Lower lobe of right lung (tissue), 2 donors: ENCODE results near the gene RNF157. TPM values are rescaled to one million over a fixed set of nuclear protein-coding genes. Genes with fewer than 3 reads are reported as not detected.
"Not testable (repeated sequence)": the region's sequence is repeated elsewhere in the genome, so short reads cannot be mapped to it uniquely, and the experiment has no call there.

Source experiments
- ATAC-seq, 2 donors: fragments of 200-7000 bp; cut with Tn5 transposase; one replicate each; pipeline ENCODE4 v1.9.1; 2020 to 2022; ENCODE audit warnings: mild to moderate bottlenecking in 2 of 2, moderate library complexity in 2 of 2
- DNase-seq: peaks from one replicate; pipeline ENCODE4 v3.0.0-alpha.2; 2020
- H3K27ac ChIP-seq: fragments of 200-600 bp; one replicate; pipeline ENCODE4 v1.8.0; 2022
- H3K27me3 ChIP-seq: fragments of 200-600 bp; one replicate; pipeline ENCODE4 v1.8.0; 2022; ENCODE audit warnings: low read depth
- H3K36me3 ChIP-seq: fragments of 200-600 bp; one replicate; pipeline ENCODE4 v1.8.0; 2022; ENCODE audit warnings: mild to moderate bottlenecking
- H3K4me1 ChIP-seq: fragments of 200-600 bp; one replicate; pipeline ENCODE4 v1.8.0; 2022
- H3K4me3 ChIP-seq: fragments of 200-600 bp; one replicate; pipeline ENCODE4 v1.8.0; 2022; ENCODE audit warnings: mild to moderate bottlenecking
- H3K9me3 ChIP-seq: fragments of 200-600 bp; one replicate; pipeline ENCODE4 v1.8.0; 2022
- CTCF ChIP-seq: fragments of 200-600 bp; IDR thresholded peaks from one replicate; pipeline ENCODE4 v1.8.0; 2022; ENCODE audit warnings: antibody characterized with exemption, mild to moderate bottlenecking
- intact Hi-C: fragments of 100-400 bp; cut with DNase I; formaldehyde crosslinking; loops from one replicate; pipeline ENCODE4 v1.11.0; 2022
- total RNA-seq: library from RNA; stranded (reverse); fragmentation: NEBNext Ultra II Directional; extraction: Animal tissue kit (Norgen Biotek cat#: 25700); gene quantifications from one replicate; pipeline ENCODE4 v1.2.1, GENCODE V29; 2021
- donor health status: DM: no; HTN: yes; CAD: no; lungs with severe emphysema.

Gene RNF157
- total RNA-seq, 1 donor from 2014 or later: 2.4 TPM

- H3K27ac ChIP-seq: no peak overlapping the region
- DNase-seq (no peak), ATAC-seq (no peak)
- TF ChIP-seq CTCF: no peak
- intact Hi-C loops: no loop called here
- H3K36me3 ChIP-seq: no peaks in the 10 kb centered on the region
- no peaks in the 10 kb centered on the region for H3K9me3 ChIP-seq
- no peak overlapping the region for H3K4me3 ChIP-seq
- H3K4me1 ChIP-seq: no peaks in the 10 kb centered on the region
- H3K27me3 ChIP-seq: no peaks in the 10 kb centered on the region
Measured at GRCh38 chr17:76232342-76232741, 8.0 kb downstream of the RNF157 start.

GRCh38 chr17:76226749-76227148 lies 13.5 kb downstream of the RNF157 start:
- H3K36me3 ChIP-seq, intact Hi-C loops, H3K27me3 ChIP-seq, H3K4me3 ChIP-seq, H3K27ac ChIP-seq, H3K9me3 ChIP-seq, H3K4me1 ChIP-seq, DNase-seq, ATAC-seq: not testable (repeated sequence)

- H3K36me3 ChIP-seq, H3K27ac ChIP-seq, H3K27me3 ChIP-seq, H3K4me3 ChIP-seq, H3K4me1 ChIP-seq, DNase-seq, intact Hi-C loops, H3K9me3 ChIP-seq, ATAC-seq: not testable (repeated sequence)
Measured at GRCh38 chr17:76225373-76226086, 14.8 kb downstream of the RNF157 start.

- DNase-seq (no peak), ATAC-seq (no peak)
- no peak for TF ChIP-seq CTCF
- Histone ChIP-seq H3K4me3 (no peak overlapping the region), H3K36me3 (no peaks in the 10 kb centered on the region), H3K27me3 (no peaks in the 10 kb centered on the region), H3K27ac (no peak overlapping the region), H3K4me1 (no peaks in the 10 kb centered on the region), H3K9me3 (no peaks in the 10 kb centered on the region)
- intact Hi-C loops: no loop called here
Measured at GRCh38 chr17:76223802-76224201, 16.5 kb downstream of the RNF157 start.

- no peaks in the 10 kb centered on the region for H3K9me3 ChIP-seq
- H3K4me3 ChIP-seq: no peak overlapping the region
- DNase-seq: no peak
- ATAC-seq: no peak
- no peaks in the 10 kb centered on the region for H3K36me3 ChIP-seq
- no peaks in the 10 kb centered on the region for H3K27me3 ChIP-seq
- H3K4me1 ChIP-seq: no peaks in the 10 kb centered on the region
- intact Hi-C loops: no loop called here
- no peak overlapping the region for H3K27ac ChIP-seq
- no peak for TF ChIP-seq CTCF
Measured at GRCh38 chr17:76219670-76220383, 20.5 kb downstream of the RNF157 start.

GRCh38 chr17:76217081-76217480 lies 23.2 kb downstream of the RNF157 start:
- no peaks in the 10 kb centered on the region for H3K36me3 ChIP-seq
- H3K4me1 ChIP-seq: no peaks in the 10 kb centered on the region
- no peak overlapping the region for H3K27ac ChIP-seq
- intact Hi-C loops: no loop called here
- DNase-seq (no peak), ATAC-seq (no peak)
- no peaks in the 10 kb centered on the region for H3K9me3 ChIP-seq
- no peak overlapping the region for H3K4me3 ChIP-seq
- no peak for TF ChIP-seq CTCF
- no peaks in the 10 kb centered on the region for H3K27me3 ChIP-seq
